DOHH2 (cell line): ENCODE data around the gene HSPB8.

Experiments
- H3F3A ChIP-seq: fragments of 200-600 bp; sonication (generic), shearing (Covaris generic); 2 replicates; pipeline ENCODE4 v1.6.0; 2016; ENCODE audit warnings: antibody characterized with exemption, mild to moderate bottlenecking; ENCODE audit not compliant: control insufficient read depth, insufficient read depth
- H3K27ac ChIP-seq: fragments of 200-600 bp; sonication (generic); 2 replicates; pipeline ENCODE4 v1.5.1; 2014; ENCODE audit warnings: low read depth, mild to moderate bottlenecking, low read length, moderate library complexity
- H3K27me3 ChIP-seq: fragments of 200-600 bp; sonication (generic); 2 replicates; pipeline ENCODE4 v1.6.1; 2014; ENCODE audit warnings: mild to moderate bottlenecking, low read length, mixed read lengths; ENCODE audit not compliant: control insufficient read depth
- H3K36me3 ChIP-seq: fragments of 200-600 bp; sonication (generic); 2 replicates; pipeline ENCODE4 v1.6.1; 2014; ENCODE audit warnings: mild to moderate bottlenecking, low read length, moderate library complexity, mixed read lengths; ENCODE audit not compliant: control insufficient read depth
- H3K4me1 ChIP-seq: fragments of 200-600 bp; sonication (generic); 2 replicates; pipeline ENCODE4 v1.6.1; 2014; ENCODE audit warnings: mild to moderate bottlenecking, low read length, mixed read lengths; ENCODE audit not compliant: control insufficient read depth
- H3K4me2 ChIP-seq: fragments of 200-600 bp; sonication (generic); 2 replicates; pipeline ENCODE4 v1.6.0; 2014; ENCODE audit warnings: mild to moderate bottlenecking, low read length, moderate library complexity
- H3K4me3 ChIP-seq: fragments of 200-600 bp; sonication (generic); 2 replicates; pipeline ENCODE4 v1.5.1; 2014; ENCODE audit warnings: mild to moderate bottlenecking, low read length, mixed read lengths
- H3K79me2 ChIP-seq: fragments of 200-600 bp; sonication (generic); 2 replicates; pipeline ENCODE4 v1.6.1; 2014; ENCODE audit warnings: mild to moderate bottlenecking, low read length, mixed read lengths; ENCODE audit not compliant: control insufficient read depth
- H3K9me2 ChIP-seq: fragments of 200-600 bp; sonication (generic); replicated peaks from 2 replicates; pipeline ENCODE4 v1.6.1; 2014; ENCODE audit warnings: mild to moderate bottlenecking, low read length, mixed read lengths; ENCODE audit not compliant: control insufficient read depth
- H3K9me3 ChIP-seq: fragments of 200-600 bp; sonication (generic); 2 replicates; pipeline ENCODE4 v1.6.1; 2014; ENCODE audit warnings: antibody characterized with exemption, low read length, mixed read lengths; ENCODE audit not compliant: control insufficient read depth, insufficient read depth
- H4K20me1 ChIP-seq: fragments of 200-600 bp; sonication (generic); 2 replicates; pipeline ENCODE4 v1.6.0; 2014; ENCODE audit warnings: low read depth, mild to moderate bottlenecking, antibody characterized with exemption, low read length, moderate library complexity; ENCODE audit not compliant: control insufficient read depth, insufficient read depth
- EZH2phosphoT487 ChIP-seq: fragments of 200-600 bp; sonication (generic); IDR thresholded peaks from 2 replicates; pipeline ENCODE4 v1.6.1; 2017; ENCODE audit warnings: borderline replicate concordance, mild to moderate bottlenecking, antibody characterized with exemption, low read length, moderate library complexity, mixed read lengths
- TF ChIP-seq, protein P1 (sequence below): fragments of 200-600 bp; sonication (generic); IDR thresholded peaks from one replicate; pipeline ENCODE4 v1.5.1; 2014; ENCODE audit warnings: antibody characterized with exemption, mild to moderate bottlenecking, low read depth, low read length; ENCODE audit not compliant: poor library complexity, severe bottlenecking

Gene HSPB8

GRCh38 chr12:119202544-119202943, 23.8 kb downstream of the HSPB8 start:
- TF ChIP-seq, protein P1, sequence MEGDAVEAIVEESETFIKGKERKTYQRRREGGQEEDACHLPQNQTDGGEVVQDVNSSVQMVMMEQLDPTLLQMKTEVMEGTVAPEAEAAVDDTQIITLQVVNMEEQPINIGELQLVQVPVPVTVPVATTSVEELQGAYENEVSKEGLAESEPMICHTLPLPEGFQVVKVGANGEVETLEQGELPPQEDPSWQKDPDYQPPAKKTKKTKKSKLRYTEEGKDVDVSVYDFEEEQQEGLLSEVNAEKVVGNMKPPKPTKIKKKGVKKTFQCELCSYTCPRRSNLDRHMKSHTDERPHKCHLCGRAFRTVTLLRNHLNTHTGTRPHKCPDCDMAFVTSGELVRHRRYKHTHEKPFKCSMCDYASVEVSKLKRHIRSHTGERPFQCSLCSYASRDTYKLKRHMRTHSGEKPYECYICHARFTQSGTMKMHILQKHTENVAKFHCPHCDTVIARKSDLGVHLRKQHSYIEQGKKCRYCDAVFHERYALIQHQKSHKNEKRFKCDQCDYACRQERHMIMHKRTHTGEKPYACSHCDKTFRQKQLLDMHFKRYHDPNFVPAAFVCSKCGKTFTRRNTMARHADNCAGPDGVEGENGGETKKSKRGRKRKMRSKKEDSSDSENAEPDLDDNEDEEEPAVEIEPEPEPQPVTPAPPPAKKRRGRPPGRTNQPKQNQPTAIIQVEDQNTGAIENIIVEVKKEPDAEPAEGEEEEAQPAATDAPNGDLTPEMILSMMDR: no peak
- TF ChIP-seq EZH2phosphoT487: no peak
- H3K36me3 ChIP-seq: no peaks in the 10 kb centered on the region
- no peak overlapping the region for H3K4me2 ChIP-seq
- H3K79me2 ChIP-seq: no peaks in the 10 kb centered on the region
- H4K20me1 ChIP-seq: no peaks in the 10 kb centered on the region
- no peaks in the 10 kb centered on the region for H3K4me1 ChIP-seq
- no peaks in the 10 kb centered on the region for H3K9me2 ChIP-seq
- H3K9me3 ChIP-seq: no peaks in the 10 kb centered on the region
- no peaks in the 10 kb centered on the region for H3F3A ChIP-seq
- no peak overlapping the region for H3K4me3 ChIP-seq
- H3K27ac ChIP-seq: no peak overlapping the region
- no peaks in the 10 kb centered on the region for H3K27me3 ChIP-seq

GRCh38 chr12:119204131-119204530, 25.4 kb downstream of the HSPB8 start:
- Histone ChIP-seq H3K4me2 (no peak overlapping the region), H4K20me1 (no peaks in the 10 kb centered on the region), H3K9me2 (no peaks in the 10 kb centered on the region), H3K27me3 (no peaks in the 10 kb centered on the region), H3K36me3 (no peaks in the 10 kb centered on the region), H3K4me3 (no peak overlapping the region), H3K79me2 (no peaks in the 10 kb centered on the region), H3F3A (no peaks in the 10 kb centered on the region), H3K9me3 (no peaks in the 10 kb centered on the region), H3K27ac (no peak overlapping the region), H3K4me1 (no peaks in the 10 kb centered on the region)
- TF ChIP-seq EZH2phosphoT487: no peak
- TF ChIP-seq, protein P1: no peak

DNA sequence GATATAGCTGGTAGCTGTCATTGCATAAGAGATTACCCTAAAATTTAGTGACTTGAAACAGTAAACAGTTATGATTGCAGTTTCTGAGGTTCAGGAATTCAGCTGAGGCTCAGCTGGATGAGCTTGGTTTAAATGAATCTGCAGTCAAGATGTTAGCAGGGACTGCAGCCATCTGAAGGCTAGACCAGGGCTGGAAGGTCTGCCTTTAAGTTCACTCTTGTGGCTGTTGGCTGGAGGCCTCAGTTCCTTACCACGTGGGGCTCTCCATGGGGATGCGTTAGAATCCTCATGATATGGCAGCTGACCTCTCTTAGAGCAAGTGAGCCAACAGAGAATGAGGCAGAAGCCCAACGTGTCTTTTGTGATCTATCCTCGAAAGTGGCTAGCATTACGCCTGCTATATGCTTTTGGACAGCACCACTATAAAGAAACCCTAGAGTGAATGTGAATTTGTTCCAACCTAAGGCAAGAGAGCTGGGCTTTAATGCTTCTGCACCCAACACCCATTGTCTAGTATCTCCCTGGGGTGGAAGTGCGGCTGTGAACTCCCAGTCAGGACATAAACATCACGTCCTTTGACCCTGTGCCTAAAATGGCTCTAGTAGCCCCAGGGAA, 26.0 kb downstream of the HSPB8 start:
- TF ChIP-seq, protein P1: no peak
- no peak for TF ChIP-seq EZH2phosphoT487
- no peaks in the 10 kb centered on the region for H3K4me1 ChIP-seq
- no peak overlapping the region for H3K4me3 ChIP-seq
- H3K9me3 ChIP-seq: no peaks in the 10 kb centered on the region
- H3K9me2 ChIP-seq: no peaks in the 10 kb centered on the region
- no peaks in the 10 kb centered on the region for H3K36me3 ChIP-seq
- no peak overlapping the region for H3K4me2 ChIP-seq
- H3F3A ChIP-seq: no peaks in the 10 kb centered on the region
- no peak overlapping the region for H3K27ac ChIP-seq
- no peaks in the 10 kb centered on the region for H3K79me2 ChIP-seq
- H4K20me1 ChIP-seq: no peaks in the 10 kb centered on the region
- no peaks in the 10 kb centered on the region for H3K27me3 ChIP-seq
